OCI-LY7 (cell line): ENCODE measurements around the gene TMPRSS2. TPM values are rescaled to one million over a fixed set of nuclear protein-coding genes. Genes with fewer than 3 reads are reported as not detected.

Experiments
- BruUV-seq: library from RNA; stranded (reverse); fragments of 400-500 nt; replicated peaks from 2 replicates; lab custom pipeline; 2021; lab: Mats Ljungman, UMichigan
- CTCF ChIA-PET: fragments of 300-600 bp; sonication (Branson Sonifier 250); formaldehyde crosslinking; loops from one replicate; lab custom pipeline; 2022; ENCODE audit warnings: antibody characterized with exemption; ENCODE audit not compliant: unreplicated experiment; lab: Charles Lee
- POLR2A ChIA-PET: fragments of 300-600 bp; sonication (Branson Sonifier 250); formaldehyde crosslinking; loops from one replicate; lab custom pipeline; 2022; ENCODE audit warnings: antibody characterized with exemption; lab: Charles Lee
- DNase-seq: peaks from one replicate; pipeline ENCODE4 v3.0.0-alpha.2; 2015; ENCODE audit warnings: low spot score
- H2AFZ ChIP-seq: fragments of 200-600 bp; sonication (generic), shearing (Covaris generic); 2 replicates; pipeline ENCODE4 v1.6.1; 2014; ENCODE audit warnings: mild to moderate bottlenecking, antibody characterized with exemption, low read length, moderate library complexity
- H3K27ac ChIP-seq: fragments of 200-600 bp; sonication (generic); 2 replicates; pipeline ENCODE4 v1.5.1; 2014; ENCODE audit warnings: mixed run types, low read depth, mild to moderate bottlenecking, moderate library complexity, low read length, inconsistent platforms; ENCODE audit not compliant: poor library complexity, severe bottlenecking
- H3K36me3 ChIP-seq: fragments of 200-600 bp; sonication (generic); 2 replicates; pipeline ENCODE4 v1.6.1; 2014; ENCODE audit warnings: mild to moderate bottlenecking, antibody characterized with exemption, low read length, moderate library complexity, mixed read lengths; ENCODE audit not compliant: insufficient read depth
- H3K4me1 ChIP-seq: fragments of 200-600 bp; sonication (generic); 2 replicates; pipeline ENCODE4 v1.5.1; 2014; ENCODE audit warnings: mild to moderate bottlenecking, low read length; ENCODE audit not compliant: insufficient read depth, poor library complexity, severe bottlenecking
- H3K4me2 ChIP-seq: fragments of 200-600 bp; sonication (generic); 2 replicates; pipeline ENCODE4 v1.6.1; 2014; ENCODE audit warnings: mild to moderate bottlenecking, low read length
- H3K4me3 ChIP-seq: fragments of 200-600 bp; sonication (generic); 2 replicates; pipeline ENCODE4 v1.5.1; 2014; ENCODE audit warnings: mild to moderate bottlenecking, low read depth, low read length; ENCODE audit not compliant: poor library complexity, severe bottlenecking
- H3K79me2 ChIP-seq: fragments of 200-600 bp; sonication (generic); 2 replicates; pipeline ENCODE4 v1.6.1; 2016; ENCODE audit warnings: low read depth, mild to moderate bottlenecking, low read length, moderate library complexity, mixed read lengths; ENCODE audit not compliant: insufficient read depth
- H3K9me2 ChIP-seq: fragments of 200-600 bp; sonication (generic); 2 replicates; pipeline ENCODE4 v1.6.1; 2016; ENCODE audit warnings: mild to moderate bottlenecking, low read length, mixed read lengths; ENCODE audit not compliant: insufficient read depth
- H3K9me3 ChIP-seq: fragments of 200-600 bp; sonication (generic); 2 replicates; pipeline ENCODE4 v1.6.1; 2014; ENCODE audit warnings: mild to moderate bottlenecking, mixed run types, low read length, mixed read lengths
- H4K20me1 ChIP-seq: fragments of 200-600 bp; sonication (generic); 2 replicates; pipeline ENCODE4 v1.6.1; 2014; ENCODE audit warnings: mild to moderate bottlenecking, antibody characterized with exemption, low read length, moderate library complexity, mixed read lengths; ENCODE audit not compliant: insufficient read depth
- CTCF ChIP-seq: fragments of 200-600 bp; sonication (generic); conservative IDR thresholded peaks from 2 replicates; pipeline ENCODE4 v1.5.1; 2014; ENCODE audit warnings: mild to moderate bottlenecking, antibody characterized with exemption, low read length, moderate library complexity, mixed read lengths
- EZH2phosphoT487 ChIP-seq: fragments of 200-600 bp; sonication (generic); IDR thresholded peaks from 2 replicates; pipeline ENCODE4 v1.6.1; 2018; ENCODE audit warnings: low read depth, borderline replicate concordance, mild to moderate bottlenecking, mixed run types, antibody characterized with exemption, low read length, moderate library complexity, mixed read lengths
- intact Hi-C: fragments of 100-400 bp; cut with micrococcal nuclease; formaldehyde crosslinking; loops from one replicate; pipeline ENCODE4 v1.10.0; 2022; ENCODE audit not compliant: unreplicated experiment
- total RNA-seq, 2 experiments: library from RNA; depleted of rRNA in 1 of 2; stranded (reverse); fragments of >200 nt in 1 of 2; shearing (Covaris generic) in 1 of 2; gene quantifications; 2 replicates each; pipeline ENCODE4 v1.2.3, GENCODE V29; 2014 to 2022

The TMPRSS2 gene
- total RNA-seq, 2 experiments from 2014 or later = 0.09 TPM; not detected in 1

DNA sequence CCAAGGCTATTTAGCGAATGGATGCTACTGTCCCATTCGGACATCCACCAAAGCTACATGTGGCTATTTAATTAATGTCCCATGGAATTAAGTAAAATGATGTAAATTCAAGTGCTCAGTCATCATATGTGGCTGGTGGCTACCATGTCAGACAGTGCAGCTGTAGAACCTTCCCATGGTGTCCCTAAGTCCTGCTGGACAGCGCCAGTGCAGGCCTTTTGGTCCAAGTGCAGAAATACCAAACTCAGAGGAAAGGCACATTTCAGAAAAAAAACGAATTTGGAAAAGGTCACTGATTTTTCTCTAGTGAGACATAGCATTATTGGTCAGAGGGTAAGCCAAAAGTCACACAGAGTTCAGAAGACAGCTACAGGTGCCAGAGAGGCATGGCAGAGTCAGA is 17.6 kb downstream of the TMPRSS2 start:
- no peaks in the 10 kb centered on the region for H4K20me1 ChIP-seq
- H3K4me1 ChIP-seq = peaks cover 6% of the 10 kb centered on the region
- no peaks in the 10 kb centered on the region for H3K9me3 ChIP-seq
- H3K27ac ChIP-seq = no peak overlapping the region
- H3K4me3 ChIP-seq = no peak overlapping the region
- TF ChIP-seq EZH2phosphoT487 (no peak), CTCF (no peak)
- DNase-seq = no peak
- ChIA-PET CTCF (no interaction called here), POLR2A (no interaction called here)
- no peaks in the 10 kb centered on the region for H3K79me2 ChIP-seq
- H3K4me2 ChIP-seq = no peak overlapping the region
- H2AFZ ChIP-seq = no peak overlapping the region
- no peaks in the 10 kb centered on the region for H3K9me2 ChIP-seq
- no TSS peak for BruUV-seq
- H3K36me3 ChIP-seq = no peaks in the 10 kb centered on the region
- intact Hi-C loops = no loop called here

GRCh38 chr21:41489329-41489728 is 18.6 kb downstream of the TMPRSS2 start:
- BruUV-seq = no TSS peak
- H3K27ac ChIP-seq = no peak overlapping the region
- no peak overlapping the region for H3K4me3 ChIP-seq
- no peaks in the 10 kb centered on the region for H3K79me2 ChIP-seq
- intact Hi-C loops = no loop called here
- DNase-seq = no peak
- TF ChIP-seq CTCF (no peak), EZH2phosphoT487 (no peak)
- no peaks in the 10 kb centered on the region for H3K36me3 ChIP-seq
- ChIA-PET CTCF (no interaction called here), POLR2A (no interaction called here)
- H3K9me2 ChIP-seq = no peaks in the 10 kb centered on the region
- H4K20me1 ChIP-seq = no peaks in the 10 kb centered on the region
- peaks cover 6% of the 10 kb centered on the region for H3K4me1 ChIP-seq
- H3K9me3 ChIP-seq = no peaks in the 10 kb centered on the region
- no peak overlapping the region for H3K4me2 ChIP-seq
- H2AFZ ChIP-seq = no peak overlapping the region

GRCh38 chr21:41488080-41488479 is 19.9 kb downstream of the TMPRSS2 start:
- BruUV-seq = no TSS peak
- no peak overlapping the region for H3K27ac ChIP-seq
- no peaks in the 10 kb centered on the region for H3K36me3 ChIP-seq
- H3K9me3 ChIP-seq = no peaks in the 10 kb centered on the region
- ChIA-PET POLR2A (no interaction called here), CTCF (no interaction called here)
- peak; percentile 26 for DNase-seq
- TF ChIP-seq CTCF (no peak), EZH2phosphoT487 (no peak)
- intact Hi-C loops = no loop called here
- no peak overlapping the region for H3K4me2 ChIP-seq
- H4K20me1 ChIP-seq = no peaks in the 10 kb centered on the region
- H3K4me1 ChIP-seq = peaks cover 6% of the 10 kb centered on the region
- no peaks in the 10 kb centered on the region for H3K79me2 ChIP-seq
- H2AFZ ChIP-seq = no peak overlapping the region
- H3K4me3 ChIP-seq = no peak overlapping the region
- no peaks in the 10 kb centered on the region for H3K9me2 ChIP-seq
